ENCODE measurements around the gene HSBP1L1. TPM values are rescaled to one million over a fixed set of nuclear protein-coding genes. Genes with fewer than 3 reads are reported as not detected.

Gene HSBP1L1
- total RNA-seq, 1 experiment from 2014 or later, result 25.7 TPM

DNA sequence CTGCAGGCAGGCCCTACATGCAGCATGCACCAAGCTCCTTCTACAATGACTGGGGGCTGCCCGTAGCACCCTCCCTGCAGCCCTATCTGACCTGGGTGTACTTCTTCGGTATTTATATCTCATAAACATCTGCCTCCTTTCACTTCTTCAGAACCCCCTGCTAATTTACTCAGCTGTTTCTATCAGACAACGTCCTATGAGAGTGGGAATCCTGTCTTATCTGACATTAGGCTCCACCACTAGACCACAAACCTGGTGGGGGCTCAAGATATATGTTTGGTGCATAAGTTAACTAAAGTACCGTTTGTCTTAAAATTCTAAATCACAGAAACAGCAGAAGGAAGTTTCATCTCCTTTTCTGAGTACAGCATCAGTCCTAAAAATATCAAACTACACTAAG, 10.6 kb downstream of the HSBP1L1 start:
- no peak overlapping the region for H3K4me3 ChIP-seq (ENCODE audit: low read depth, low read length)
- Mint-ChIP-seq H3K27ac (ENCODE audit: unreplicated experiment) (no peak overlapping the region), H3K36me3 (ENCODE audit: insufficient read depth, unreplicated experiment) (peaks cover 33% of the 10 kb centered on the region), H3K4me3 (ENCODE audit: unreplicated experiment) (no peak overlapping the region), H3K4me1 (ENCODE audit: low read depth, unreplicated experiment) (no peaks in the 10 kb centered on the region), H3K27me3 (ENCODE audit: insufficient read depth, unreplicated experiment) (no peaks in the 10 kb centered on the region), H3K9me3 (ENCODE audit: unreplicated experiment) (no peaks in the 10 kb centered on the region)
- no peak for DNase-seq
- TF ChIP-seq, protein P1, sequence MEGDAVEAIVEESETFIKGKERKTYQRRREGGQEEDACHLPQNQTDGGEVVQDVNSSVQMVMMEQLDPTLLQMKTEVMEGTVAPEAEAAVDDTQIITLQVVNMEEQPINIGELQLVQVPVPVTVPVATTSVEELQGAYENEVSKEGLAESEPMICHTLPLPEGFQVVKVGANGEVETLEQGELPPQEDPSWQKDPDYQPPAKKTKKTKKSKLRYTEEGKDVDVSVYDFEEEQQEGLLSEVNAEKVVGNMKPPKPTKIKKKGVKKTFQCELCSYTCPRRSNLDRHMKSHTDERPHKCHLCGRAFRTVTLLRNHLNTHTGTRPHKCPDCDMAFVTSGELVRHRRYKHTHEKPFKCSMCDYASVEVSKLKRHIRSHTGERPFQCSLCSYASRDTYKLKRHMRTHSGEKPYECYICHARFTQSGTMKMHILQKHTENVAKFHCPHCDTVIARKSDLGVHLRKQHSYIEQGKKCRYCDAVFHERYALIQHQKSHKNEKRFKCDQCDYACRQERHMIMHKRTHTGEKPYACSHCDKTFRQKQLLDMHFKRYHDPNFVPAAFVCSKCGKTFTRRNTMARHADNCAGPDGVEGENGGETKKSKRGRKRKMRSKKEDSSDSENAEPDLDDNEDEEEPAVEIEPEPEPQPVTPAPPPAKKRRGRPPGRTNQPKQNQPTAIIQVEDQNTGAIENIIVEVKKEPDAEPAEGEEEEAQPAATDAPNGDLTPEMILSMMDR (IDR thresholded peaks at IDR 0.05; ENCODE audit: insufficient read depth in 1 of 2, low read depth in 1 of 2, low read length in 1 of 2, severe bottlenecking in 1 of 2, unreplicated experiment in 1 of 2), result no peak
- POLR2A ChIA-PET, result no interaction called here
- no peaks in the 10 kb centered on the region for H3K9me3 ChIP-seq
- H3K27me3 ChIP-seq (replicated peaks; ENCODE audit: control insufficient read depth, insufficient read depth, low read length), result no peaks in the 10 kb centered on the region
- BruUV-seq (replicated peaks), result no TSS peak
- intact Hi-C loops (cut with micrococcal nuclease; ENCODE audit: unreplicated experiment), result no loop called here
- no peaks in the 10 kb centered on the region for H3K4me1 ChIP-seq
- H3K36me3 ChIP-seq (ENCODE audit: control insufficient read depth, insufficient read depth, low read length), result no peaks in the 10 kb centered on the region
- CTCF ChIA-PET, result no interaction called here

DNA sequence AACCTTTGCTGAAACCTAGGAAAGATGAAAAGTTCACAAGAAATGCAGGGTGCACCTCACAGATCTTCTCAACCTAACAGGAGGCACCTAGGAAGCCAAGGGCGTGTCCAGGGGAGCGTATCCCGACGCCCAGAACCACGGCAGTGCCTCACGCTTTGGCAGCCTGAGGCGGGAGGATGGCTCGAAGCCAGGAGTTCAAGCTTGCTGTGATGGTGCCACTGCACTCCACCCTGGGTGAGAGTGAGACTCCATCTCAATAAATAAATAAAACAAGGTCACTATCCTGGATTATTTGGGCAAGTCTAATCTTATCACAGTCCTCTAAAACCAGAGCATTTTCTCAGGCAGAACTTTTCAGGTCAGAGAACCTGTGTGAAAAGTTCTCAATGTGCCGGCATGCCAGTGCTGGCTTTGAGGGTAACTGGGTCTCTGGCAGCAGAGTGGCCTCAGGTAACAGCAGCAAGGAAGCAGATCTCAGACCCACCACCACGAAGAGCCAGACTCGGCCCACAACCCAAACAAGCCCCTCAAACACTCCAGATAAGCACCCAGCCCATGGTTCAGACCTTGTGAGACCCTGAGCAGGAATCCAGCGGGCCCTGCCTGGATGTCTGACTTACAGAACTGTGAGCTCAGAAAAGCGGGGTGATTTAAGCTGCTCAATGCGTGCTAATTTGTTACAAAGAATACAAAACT, 11.7 kb downstream of the HSBP1L1 start:
- no peak for DNase-seq
- TF ChIP-seq, protein P1 (IDR thresholded peaks at IDR 0.05; ENCODE audit: insufficient read depth in 1 of 2, low read depth in 1 of 2, low read length in 1 of 2, severe bottlenecking in 1 of 2, unreplicated experiment in 1 of 2), result no peak
- Mint-ChIP-seq H3K4me1 (ENCODE audit: low read depth, unreplicated experiment) (no peaks in the 10 kb centered on the region), H3K4me3 (ENCODE audit: unreplicated experiment) (no peak overlapping the region), H3K27ac (ENCODE audit: unreplicated experiment) (no peak overlapping the region), H3K27me3 (ENCODE audit: insufficient read depth, unreplicated experiment) (no peaks in the 10 kb centered on the region), H3K9me3 (ENCODE audit: unreplicated experiment) (no peaks in the 10 kb centered on the region), H3K36me3 (ENCODE audit: insufficient read depth, unreplicated experiment) (peaks cover 29% of the 10 kb centered on the region)
- CTCF ChIA-PET, result no interaction called here
- H3K36me3 ChIP-seq (ENCODE audit: control insufficient read depth, insufficient read depth, low read length), result no peaks in the 10 kb centered on the region
- no peaks in the 10 kb centered on the region for H3K27me3 ChIP-seq (replicated peaks; ENCODE audit: control insufficient read depth, insufficient read depth, low read length)
- no peaks in the 10 kb centered on the region for H3K9me3 ChIP-seq
- no peaks in the 10 kb centered on the region for H3K4me1 ChIP-seq
- intact Hi-C loops (cut with micrococcal nuclease; ENCODE audit: unreplicated experiment), result no loop called here
- no TSS peak for BruUV-seq (replicated peaks)
- H3K4me3 ChIP-seq (ENCODE audit: low read depth, low read length), result no peak overlapping the region
- POLR2A ChIA-PET, result no interaction called here

DNA sequence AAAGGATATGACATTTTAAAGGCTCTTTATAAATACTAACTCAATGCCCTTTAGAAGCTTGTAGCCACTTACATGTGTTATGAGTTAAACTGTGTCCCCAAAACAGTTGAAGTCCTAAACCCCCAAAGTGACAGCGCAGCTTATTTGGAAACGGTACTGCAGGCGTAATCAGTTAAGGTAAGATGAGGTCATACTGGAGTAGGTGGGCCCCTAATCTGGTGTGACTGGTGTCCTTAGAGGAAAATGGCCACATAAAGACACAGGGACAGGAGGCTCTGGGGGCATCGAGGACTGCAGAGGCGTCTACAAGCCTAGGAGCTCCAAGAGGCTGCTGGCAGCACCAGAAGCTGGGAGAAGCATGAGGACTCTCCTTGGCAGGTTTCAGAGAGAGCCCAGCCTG, 15.4 kb downstream of the HSBP1L1 start:
- H3K27me3 ChIP-seq (replicated peaks; ENCODE audit: control insufficient read depth, insufficient read depth, low read length), result no peaks in the 10 kb centered on the region
- POLR2A ChIA-PET, result no interaction called here
- no peaks in the 10 kb centered on the region for H3K4me1 ChIP-seq
- Mint-ChIP-seq H3K36me3 (ENCODE audit: insufficient read depth, unreplicated experiment) (peaks cover 27% of the 10 kb centered on the region), H3K4me1 (ENCODE audit: low read depth, unreplicated experiment) (no peaks in the 10 kb centered on the region), H3K27me3 (ENCODE audit: insufficient read depth, unreplicated experiment) (no peaks in the 10 kb centered on the region), H3K27ac (ENCODE audit: unreplicated experiment) (no peak overlapping the region), H3K4me3 (ENCODE audit: unreplicated experiment) (no peak overlapping the region), H3K9me3 (ENCODE audit: unreplicated experiment) (no peaks in the 10 kb centered on the region)
- BruUV-seq (replicated peaks), result no TSS peak
- DNase-seq, result no peak
- no peaks in the 10 kb centered on the region for H3K36me3 ChIP-seq (ENCODE audit: control insufficient read depth, insufficient read depth, low read length)
- H3K9me3 ChIP-seq, result no peaks in the 10 kb centered on the region
- CTCF ChIA-PET, result no interaction called here
- H3K4me3 ChIP-seq (ENCODE audit: low read depth, low read length), result no peak overlapping the region
- TF ChIP-seq, protein P1 (IDR thresholded peaks at IDR 0.05; ENCODE audit: insufficient read depth in 1 of 2, low read depth in 1 of 2, low read length in 1 of 2, severe bottlenecking in 1 of 2, unreplicated experiment in 1 of 2), result no peak
- intact Hi-C loops (cut with micrococcal nuclease; ENCODE audit: unreplicated experiment), result no loop called here

Measured in Caco-2 (cell line).